Mucosa of gallbladder (tissue), 1 donor: ENCODE measurements around the gene ANKZF1. TPM values are rescaled to one million over a fixed set of nuclear protein-coding genes. Genes with fewer than 3 reads are reported as not detected.

Experiments
- DNase-seq: peaks from one replicate; pipeline ENCODE4 v3.0.0-alpha.2; 2020; ENCODE audit warnings: low spot score
- total RNA-seq: library from RNA; stranded (reverse); gene quantifications from one replicate; pipeline ENCODE4 v1.2.1, GENCODE V29; 2021
- donor health status: DM: no; HTN: no; CAD: no.

ANKZF1 gene
- total RNA-seq, 1 donor from 2014 or later: 74.4 TPM

DNA sequence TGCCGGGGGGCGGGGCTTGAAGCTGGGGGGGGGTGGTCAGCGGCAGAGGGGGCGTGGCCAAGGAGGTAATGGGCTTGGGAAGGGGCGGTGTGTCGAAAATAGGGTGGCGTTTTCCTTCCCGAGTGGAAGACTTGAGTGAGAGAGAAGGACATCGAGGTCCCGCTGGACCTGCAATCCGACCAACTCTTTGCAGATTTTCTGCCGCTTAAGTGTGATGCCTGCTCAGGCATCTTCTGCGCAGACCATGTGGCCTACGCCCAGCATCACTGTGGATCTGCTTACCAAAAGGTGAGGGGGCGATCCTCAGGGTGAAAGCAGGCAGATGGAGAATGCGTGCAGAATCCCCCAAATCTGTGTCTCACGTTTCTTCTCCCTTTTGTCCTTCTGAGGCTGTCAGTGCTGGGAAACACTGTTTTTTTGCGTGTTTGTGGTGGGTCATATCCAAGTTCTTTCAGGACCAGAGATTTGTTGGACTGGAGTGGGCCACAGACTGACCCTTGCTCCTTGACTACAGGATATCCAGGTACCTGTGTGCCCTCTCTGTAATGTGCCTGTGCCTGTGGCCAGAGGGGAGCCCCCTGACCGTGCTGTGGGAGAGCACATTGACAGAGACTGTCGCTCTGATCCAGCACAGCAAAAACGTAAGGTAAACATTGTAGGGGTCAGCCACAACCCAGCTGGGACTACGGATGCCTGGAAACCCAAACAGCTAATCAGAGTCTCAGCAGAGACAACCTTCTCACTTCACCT lies 22.3 kb upstream of the ANKZF1 start:
- no peak for DNase-seq

DNA sequence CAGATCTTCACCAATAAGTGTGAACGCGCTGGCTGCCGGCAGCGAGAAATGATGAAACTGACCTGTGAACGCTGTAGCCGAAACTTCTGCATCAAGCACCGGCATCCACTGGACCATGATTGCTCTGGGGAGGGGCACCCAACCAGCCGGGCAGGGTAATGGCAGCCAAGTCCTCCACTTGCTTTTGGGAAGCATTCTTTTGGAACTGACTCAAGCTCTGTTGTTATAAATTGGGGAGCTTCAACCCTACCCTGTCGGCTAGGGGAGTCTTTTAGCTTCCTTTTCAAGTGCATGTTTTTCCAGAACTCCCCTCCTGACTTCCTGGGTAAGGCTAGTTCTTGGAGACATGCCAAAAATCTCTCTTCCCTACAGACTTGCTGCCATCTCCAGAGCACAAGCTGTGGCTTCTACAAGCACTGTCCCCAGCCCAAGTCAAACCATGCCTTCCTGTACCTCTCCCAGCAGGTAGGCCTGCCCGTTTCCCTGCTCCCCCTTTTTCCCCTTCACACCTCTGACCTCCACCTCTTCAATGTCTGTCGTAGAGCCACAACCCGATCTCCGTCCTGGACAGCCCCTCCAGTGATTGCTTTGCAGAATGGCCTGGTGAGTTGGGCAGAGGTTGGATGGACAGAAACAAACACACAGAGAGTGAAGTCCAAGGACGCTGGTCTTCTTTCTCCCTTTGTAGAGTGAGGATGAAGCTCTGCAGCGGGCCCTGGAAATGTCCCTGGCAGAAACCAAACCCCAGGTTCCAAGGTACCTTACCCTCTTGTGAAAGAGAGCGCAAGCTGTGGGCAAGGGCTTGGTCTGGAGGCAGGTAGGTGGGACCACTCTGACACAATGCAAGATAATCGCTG lies 21.5 kb upstream of the ANKZF1 start:
- DNase-seq: no peak

DNA sequence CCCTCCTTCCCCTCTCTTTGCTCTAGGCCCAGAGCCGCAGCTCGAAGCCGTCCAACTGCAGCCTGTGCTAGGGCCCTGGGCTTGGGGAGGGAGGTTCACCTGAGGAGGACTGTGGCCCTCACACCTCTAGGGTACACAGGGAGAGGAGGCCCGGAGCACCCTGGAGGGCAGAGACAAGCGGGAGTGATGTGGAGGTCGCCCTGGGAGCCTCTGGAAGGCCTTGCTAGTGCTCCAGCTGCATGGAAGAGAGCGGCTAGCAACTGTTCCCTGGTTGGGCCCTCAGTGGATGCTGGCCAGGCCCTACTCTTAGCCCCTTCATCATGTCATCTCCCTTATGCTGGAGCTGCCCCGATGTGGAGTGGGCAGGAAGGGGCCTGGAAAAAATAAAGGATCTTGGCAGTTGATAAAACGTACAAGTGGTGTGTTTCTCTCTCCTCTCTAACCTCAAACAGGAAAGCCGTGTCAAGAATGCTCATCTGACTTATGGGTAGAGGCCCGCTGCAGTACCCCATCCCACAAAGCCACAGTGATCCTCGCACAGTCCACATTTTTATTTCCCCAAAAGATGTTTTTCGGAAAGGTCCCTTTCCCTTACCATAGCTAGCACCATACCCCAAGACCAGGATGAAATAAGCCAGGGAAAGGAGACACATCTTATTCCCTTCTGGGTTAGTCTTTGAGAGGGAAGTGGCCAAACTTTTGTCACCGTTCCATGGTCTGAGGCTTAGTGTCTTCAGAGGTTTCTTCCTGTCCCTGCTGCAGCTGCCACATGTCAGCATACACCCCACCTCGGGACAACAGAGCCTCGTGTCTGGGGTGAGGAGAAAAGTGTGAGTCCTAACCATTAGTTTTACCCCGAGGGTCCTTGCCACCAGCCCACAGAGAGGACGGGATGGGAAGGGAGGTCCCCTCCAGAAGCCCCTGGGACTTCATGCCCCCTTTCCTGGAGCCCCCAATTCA lies 20.1 kb upstream of the ANKZF1 start:
- no peak for DNase-seq

DNA sequence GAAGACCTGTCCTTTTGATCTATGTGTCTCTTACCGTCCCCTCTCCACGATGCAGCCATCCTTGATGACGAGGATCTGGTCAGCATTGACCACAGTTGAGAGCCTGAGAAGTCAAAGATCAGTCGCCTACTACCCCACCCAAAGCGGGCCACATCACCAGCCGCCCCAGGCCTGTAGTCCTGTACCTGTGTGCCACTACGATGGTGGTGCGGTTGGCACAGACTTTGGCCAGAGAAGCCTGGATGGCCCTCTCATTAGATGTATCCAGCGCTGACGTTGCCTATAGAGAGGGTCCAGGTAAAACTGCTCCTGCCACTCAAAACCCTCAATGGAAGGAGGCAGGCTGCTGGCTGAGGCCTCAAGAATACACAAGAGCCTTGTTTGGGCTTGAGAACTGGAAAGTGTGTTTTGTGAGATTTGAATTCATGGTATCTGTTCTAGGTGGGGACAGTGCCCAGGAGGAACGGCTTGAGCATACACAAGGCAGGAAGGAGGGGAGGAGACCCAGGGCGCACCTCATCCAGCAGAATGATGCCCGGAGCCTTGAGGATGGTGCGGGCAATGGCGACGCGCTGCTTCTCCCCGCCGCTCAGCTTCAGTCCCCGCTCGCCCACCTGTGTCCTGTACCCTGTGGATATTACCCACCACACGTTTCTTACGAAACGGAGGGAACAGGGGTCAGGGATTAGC lies 19.3 kb upstream of the ANKZF1 start:
- no peak for DNase-seq

DNA sequence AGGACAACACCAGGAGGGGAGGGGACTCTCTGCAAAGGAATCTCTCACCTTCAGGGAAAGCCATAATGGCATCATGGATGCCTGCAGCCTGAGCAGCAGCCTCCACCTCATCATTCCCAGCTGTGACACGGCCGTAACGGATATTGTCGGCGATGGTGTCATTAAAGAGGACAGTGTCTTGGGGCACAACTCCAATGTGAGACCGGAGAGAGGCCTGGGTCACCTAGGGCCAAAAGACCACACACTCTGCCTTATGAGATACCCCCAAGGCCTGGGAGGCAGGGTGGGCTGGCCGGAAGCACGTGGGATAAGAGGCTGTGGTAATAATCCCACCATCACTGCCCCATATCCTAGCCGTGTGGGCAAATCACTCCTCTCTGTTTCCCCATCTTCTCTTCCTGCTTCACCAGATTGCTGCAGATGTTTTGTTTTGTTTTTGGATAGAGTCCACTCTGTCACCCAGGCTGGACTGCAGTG lies 18.7 kb upstream of the ANKZF1 start:
- no peak for DNase-seq

DNA sequence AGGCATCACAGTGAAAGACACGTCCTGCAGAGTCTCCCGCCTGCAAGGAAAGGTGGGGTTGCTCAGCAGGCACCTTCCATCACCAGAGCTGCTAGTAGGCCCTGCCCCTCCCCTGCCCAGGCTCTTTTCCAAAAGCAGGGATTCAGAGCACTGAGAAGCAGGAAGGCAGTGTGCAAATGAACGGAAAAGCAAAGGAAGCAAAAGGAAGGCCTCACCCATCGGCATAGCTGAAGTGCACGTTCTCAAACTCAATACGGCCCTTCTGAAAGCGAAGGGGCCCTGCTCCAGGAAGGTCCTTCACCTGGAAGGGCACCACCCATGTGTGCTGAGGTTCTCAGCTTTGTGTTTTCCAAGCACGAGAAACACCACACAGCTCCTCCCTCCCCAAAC lies 16.6 kb upstream of the ANKZF1 start:
- no peak for DNase-seq

DNA sequence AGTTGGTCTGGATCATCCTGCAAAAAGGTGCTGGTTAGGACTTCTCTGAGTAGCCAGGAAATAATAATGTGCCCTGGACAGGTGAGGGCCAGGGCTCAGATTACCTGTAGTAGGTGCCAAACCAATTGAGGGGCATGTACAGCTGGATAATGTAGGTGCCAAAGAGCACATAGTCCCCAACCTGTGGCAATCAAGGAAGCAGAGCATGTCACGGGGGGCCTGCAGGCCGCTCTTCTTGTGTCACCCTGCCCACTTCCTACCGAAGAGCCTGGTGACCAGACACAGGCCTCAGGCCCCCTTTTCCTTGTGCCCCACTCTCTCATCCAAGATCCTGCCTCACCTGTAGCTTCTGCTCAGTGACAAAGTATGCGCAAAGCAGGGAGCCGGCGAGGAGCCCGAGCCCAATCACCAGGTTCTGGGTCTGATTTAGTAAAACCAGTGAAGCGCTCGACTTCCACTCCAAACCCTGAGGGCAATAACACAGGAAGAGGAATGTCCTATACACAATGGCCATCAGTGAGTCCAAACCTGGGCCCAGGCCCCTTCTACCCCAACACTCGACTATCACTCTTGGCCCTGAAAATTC lies 16.0 kb upstream of the ANKZF1 start:
- no peak for DNase-seq

DNA sequence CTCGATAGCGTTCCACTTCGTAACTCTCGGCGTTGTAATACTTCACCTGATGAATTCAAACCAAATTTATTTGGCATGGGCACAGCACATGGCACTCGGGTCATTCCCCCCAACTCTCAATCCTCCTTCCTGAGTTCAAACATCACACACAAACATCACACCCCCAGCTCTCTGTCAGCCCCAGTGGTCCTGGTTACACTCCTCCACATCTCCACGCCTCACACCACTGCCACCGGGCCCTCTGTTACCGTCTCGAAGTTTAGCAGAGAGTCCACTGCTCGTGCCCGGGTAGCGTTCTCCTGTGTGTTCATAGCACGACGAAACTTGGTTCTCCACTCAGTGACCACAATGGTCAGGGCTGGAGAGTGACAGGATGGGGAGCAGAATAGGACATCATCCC lies 15.5 kb upstream of the ANKZF1 start:
- DNase-seq: no peak

DNA sequence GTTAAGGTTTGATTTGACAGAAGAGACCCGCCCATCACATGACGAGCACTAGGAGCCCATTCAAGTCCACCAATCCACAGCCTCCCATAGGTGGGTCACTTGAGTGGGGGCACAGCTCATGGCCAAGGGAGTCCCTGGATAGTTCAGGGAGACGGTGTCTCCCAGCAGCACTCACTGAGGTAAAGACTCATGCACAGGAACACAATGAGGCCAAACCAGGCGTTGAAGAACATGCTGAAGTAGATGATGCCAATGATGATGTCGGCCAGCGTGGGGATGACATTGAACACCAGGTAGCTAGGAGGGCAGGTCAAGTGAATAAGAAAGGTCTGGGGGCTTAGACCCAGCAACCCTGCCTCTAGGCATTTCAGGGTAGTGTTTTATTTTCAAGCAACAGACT lies 14.8 kb upstream of the ANKZF1 start:
- no peak for DNase-seq

DNA sequence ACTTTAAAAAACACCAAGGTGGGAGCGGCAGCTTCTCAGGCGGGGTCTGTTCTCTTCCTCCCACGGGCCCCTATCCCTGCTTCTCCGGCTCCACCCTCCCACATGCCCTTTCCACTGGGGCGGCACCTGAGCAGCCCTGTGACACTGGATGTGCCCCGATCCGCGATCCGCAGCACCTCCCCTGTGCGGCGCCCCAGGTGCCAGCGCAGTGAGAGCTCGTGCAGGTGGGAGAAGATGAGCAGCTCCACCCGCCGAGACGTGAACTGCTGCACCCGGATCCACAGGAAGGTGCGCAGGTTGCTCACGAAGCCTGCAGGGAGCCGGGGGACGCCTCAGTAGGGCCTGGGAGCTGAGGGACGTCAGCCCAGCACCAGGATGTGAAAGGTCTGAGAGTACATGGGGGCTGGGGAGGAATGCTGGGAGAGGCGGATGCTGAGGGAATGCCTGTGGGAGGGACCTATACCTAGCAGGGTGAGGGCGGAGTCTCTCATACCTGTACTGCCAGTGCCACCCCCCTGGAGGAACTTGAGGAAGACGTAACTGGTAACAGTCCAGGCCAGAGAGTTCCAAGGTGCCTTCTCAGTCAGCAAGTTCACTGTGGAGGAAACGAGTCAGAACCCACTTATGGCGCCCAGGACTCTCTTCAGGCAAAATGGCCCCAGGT lies 13.6 kb upstream of the ANKZF1 start:
- peak; percentile 53 for DNase-seq

DNA sequence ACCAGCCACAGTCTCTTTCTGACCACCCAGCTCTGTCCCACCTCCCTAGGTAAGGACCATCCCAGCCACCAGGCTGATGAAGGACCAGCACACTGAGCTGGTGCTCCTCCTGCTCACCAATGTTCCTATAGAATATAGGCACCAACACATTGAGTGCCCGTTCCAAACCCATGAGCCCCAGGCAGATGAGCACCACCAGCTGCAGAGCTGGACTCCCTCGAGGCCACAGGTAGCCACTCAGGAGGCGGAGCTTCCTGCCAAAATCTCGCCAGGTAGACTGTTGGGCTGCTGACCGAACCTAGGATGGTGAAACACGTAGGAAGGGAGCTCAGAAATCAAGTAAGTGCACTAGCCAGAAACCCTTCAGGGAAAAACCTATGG lies 13.1 kb upstream of the ANKZF1 start:
- no peak for DNase-seq

DNA sequence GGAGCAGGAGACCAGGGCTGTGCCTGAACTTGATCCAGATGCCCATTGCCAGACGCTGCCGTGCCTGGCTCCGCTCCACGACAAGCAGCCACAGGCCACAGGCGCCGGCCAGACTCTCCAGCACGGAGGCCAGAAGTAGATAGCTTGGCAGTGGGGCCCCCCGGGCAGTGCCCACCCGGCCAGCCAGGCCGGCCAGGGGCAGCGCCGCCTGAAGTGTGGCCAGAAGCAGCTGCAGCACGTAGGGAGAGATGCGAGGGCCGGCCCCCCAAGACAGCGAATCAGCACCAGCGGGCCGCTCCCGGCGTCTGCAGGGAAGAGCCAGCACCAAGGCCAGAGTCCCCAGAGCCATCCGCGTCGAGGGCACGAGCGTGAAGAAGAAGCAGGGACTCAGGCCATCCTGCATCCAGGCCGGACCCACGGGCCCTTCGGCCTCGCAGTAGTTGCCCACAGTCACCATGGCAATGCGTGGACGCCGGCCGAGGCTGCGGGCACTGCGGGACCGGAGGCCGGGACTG lies 11.3 kb upstream of the ANKZF1 start:
- peak; percentile 50 for DNase-seq

DNA sequence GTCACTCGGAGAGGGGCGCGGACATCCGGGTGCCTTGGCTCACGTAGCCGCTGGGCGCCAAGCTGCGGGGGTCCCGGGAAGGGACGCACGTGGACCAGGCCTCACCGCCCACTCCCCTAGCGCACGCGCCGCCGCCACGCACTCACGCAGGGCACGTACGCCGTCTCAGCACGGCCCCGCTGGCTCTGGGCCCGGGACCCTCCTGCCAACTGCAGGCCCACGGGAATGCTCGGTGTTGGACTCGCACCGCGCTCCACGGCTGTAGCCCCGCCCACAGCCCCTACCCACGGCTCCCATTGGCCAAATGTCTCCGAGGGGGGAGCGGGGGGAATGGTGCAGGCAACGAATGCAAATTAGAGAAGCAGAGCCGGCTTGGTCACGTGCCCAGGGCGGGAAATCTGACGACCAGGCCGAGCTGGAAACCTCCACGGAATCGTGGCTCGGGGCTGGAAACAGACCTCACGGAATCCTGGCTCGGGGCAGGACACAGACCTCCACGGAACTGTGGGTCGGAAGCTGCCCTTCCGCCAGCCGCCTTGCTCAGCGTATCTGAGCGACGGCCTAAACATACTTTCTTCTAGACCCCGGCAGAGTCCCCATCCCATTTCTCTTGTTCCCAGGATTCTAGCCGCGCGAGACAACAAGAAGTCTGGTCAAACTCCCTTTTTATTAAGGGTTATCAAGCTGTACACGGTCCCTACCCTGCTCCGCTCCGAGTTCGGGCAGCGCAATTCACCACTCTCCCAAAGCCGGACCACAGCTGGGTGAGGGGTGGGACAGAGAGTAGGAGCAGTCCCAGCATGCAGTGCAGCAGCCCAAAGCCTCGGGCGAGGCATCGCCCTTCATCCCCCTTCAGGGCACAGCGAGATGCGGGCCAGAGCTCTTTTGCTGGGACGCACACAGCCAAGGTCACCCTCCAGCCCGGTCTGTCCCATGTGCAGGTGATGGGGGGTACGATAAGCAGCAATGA lies 10.6 kb upstream of the ANKZF1 start, which contains the start of gene ABCB6:
Gene ABCB6, minus strand, starts transcription at position 227 of the 970 bp plus-strand sequence. CDS start 285 bp downstream, outside the sequence.
- DNase-seq: peak; percentile 96

DNA sequence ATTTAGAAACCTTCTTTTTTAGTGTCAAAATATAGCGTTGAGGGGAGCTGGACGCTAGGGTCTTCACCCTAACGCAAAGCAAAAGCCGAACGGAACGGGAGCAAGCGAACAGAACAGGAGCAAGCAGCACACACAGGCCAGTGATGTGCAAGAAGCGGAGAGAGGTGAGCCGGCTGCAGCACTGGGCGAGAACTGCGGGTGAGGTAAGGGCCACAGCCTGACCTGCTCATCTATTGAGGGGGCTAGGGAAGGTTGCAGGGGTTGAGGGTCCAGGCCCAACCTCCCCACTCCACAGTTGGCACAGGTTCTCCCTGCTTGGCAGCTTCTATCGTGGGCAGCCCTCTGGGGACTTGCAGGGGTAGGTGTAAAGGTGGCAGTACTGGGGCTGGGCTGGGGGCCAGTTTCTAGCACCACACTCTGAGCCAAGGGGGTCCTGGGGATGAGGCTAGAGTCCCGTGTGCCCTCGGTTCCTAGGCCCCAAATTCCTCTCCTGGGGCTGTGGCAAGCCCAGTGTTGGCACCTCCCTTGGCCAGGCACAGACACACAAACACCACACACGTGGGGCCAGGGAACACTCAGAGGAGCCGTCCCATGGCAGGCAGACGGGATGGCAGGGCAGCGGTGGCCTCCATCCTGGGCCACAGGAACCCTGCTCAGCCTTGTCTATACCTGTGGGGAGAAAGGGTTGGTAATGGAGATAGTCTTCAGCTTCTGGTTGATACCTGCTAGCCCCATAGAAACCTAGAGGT lies 9.6 kb upstream of the ANKZF1 start:
- no peak for DNase-seq

DNA sequence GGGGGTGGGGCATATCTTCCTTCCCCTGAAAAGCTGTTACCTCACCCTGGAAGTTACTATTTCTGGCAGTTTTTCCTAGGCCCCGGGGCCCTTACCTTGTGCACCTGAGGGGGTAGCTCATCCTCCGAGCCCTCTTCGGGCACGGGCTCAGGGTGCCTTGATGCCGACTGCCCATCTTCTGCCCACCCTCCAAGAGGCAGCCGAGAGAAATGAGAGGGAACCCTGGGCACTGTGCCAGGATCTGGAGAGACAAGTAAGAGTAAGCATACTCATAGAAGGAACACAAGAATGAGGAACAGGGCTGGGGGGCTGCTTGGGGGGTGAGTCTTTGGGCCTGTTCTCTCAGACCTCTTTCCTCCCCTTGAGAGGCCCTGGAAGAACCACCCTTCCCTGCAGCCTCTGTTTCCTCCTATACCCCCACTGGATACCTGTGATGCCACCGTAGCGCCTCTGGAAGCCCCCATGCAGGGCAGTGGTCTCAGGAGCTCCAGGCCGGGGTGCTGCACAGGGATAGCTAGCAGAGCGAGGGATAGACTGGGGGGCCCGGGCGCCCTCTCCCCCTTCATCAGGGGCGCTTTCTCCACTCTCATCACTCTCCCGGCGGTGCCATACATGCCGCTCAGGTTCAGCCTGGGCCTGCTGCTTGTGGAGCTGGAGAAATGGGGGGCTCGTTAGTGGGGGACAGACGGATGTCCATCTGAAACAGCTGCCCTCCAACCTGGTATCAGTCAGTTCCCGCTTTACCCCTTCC lies 8.8 kb upstream of the ANKZF1 start:
- no peak for DNase-seq

DNA sequence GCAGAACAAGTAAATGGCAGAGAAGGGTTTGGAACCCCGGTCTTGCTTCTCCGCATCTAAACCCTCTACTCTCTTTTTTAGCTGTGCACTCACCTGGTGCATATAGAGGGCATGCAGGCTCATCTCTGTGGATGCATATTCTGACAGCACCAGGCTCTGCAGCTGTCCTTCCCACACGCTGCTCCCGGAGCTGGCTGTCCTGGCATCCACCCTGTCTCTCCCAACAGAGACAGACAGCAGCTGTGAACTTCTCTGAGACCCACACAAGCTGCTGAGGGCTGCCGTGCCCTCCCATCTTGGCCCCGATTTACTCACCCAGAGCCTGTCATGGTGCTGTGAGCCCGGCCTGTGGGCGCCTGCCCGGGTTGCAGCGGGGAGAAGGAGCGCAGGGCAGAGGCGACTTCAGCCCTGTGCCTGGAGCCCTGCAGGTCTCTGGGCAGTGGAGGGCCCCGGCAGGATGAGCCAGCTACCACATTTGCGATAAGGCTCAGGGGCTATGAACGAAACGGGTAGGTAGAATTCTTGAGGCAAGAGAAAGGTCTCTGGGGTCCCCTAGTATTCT lies 7.6 kb upstream of the ANKZF1 start:
- DNase-seq: no peak
